ENCODE results near the gene SDHAF2. TPM values are rescaled to one million over a fixed set of nuclear protein-coding genes. Genes with fewer than 3 reads are reported as not detected.

The SDHAF2 gene
- polyA plus RNA-seq, 1 of the 3 experiments (the other 2 are of a cell fraction), result 81.7 TPM

- no peak overlapping the region for H2AFZ ChIP-seq (ENCODE audit: low read depth)
- ChIA-PET POLR2A (no interaction called here), CTCF (interaction anchor here (1.1 to 21.8 kb wide), 17 partner anchors 8 to 258 kb away, joined by 3 to 670 read pairs (median 14); partner anchors contain the start of genes LRRC10B and SYT7)
- no peaks in the 10 kb centered on the region for H3K9me2 ChIP-seq
- H3K4me1 ChIP-seq (ENCODE audit: control insufficient read depth in 1 of 2, insufficient read depth in 2 of 2, low read depth in 1 of 2, low read length in 1 of 2), result peaks cover 0 to 12% of the 10 kb centered on the region in 2 experiments; a peak in 1 of 4 replicates
- WGBS (ENCODE audit: low lambda C conversion rate), result 83% methylated on average over 1 of the region's 3 CpGs
- no peak overlapping the region for H3K4me2 ChIP-seq
- no peaks in the 10 kb centered on the region for H3K27me3 ChIP-seq (ENCODE audit: insufficient read depth)
- no peaks in the 10 kb centered on the region for H3K79me2 ChIP-seq (ENCODE audit: insufficient read depth)
- no peak for TF ChIP-seq GATA2 (CRISPR knock-in tag; IDR thresholded peaks at IDR 0.05)
- TF ChIP-seq TAF1 (IDR thresholded peaks at IDR 0.05; ENCODE audit: borderline replicate concordance, low read depth, low read length), result no peak
- no peak for TF ChIP-seq FOXJ3 (CRISPR knock-in tag; IDR thresholded peaks at IDR 0.05)
- no peak for TF ChIP-seq PBX3 (IDR thresholded peaks at IDR 0.05)
- TF ChIP-seq CTCF (IDR thresholded peaks at IDR 0.05), result no peak
- no peak for TF ChIP-seq EP300 (IDR thresholded peaks at IDR 0.05; ENCODE audit: borderline replicate concordance in 1 of 2, low read depth in 1 of 2, low read length in 1 of 2)
- TF ChIP-seq IRF3 (IDR thresholded peaks at IDR 0.05; ENCODE audit: low read depth, low read length), result no peak
- no peak for TF ChIP-seq MXI1 (IDR thresholded peaks at IDR 0.05; ENCODE audit: low read depth, low read length)
- no peak for TF ChIP-seq NFIC (IDR thresholded peaks at IDR 0.05; ENCODE audit: borderline replicate concordance)
- TF ChIP-seq TEAD4 (IDR thresholded peaks at IDR 0.05; ENCODE audit: borderline replicate concordance, insufficient read depth), result no peak
- no peak for TF ChIP-seq RFX5 (IDR thresholded peaks at IDR 0.05; ENCODE audit: low read length)
- TF ChIP-seq FOSL2 (IDR thresholded peaks at IDR 0.05; ENCODE audit: borderline replicate concordance, low read depth), result no peak
- TF ChIP-seq POLR2AphosphoS5 (IDR thresholded peaks at IDR 0.05; ENCODE audit: low read depth, low read length), result no peak
- TF ChIP-seq ZBTB33 (IDR thresholded peaks at IDR 0.05; ENCODE audit: borderline replicate concordance, low read depth), result no peak
- TF ChIP-seq CHD2 (IDR thresholded peaks at IDR 0.05; ENCODE audit: low read length, partially characterized antibody), result no peak
- TF ChIP-seq USF1 (IDR thresholded peaks at IDR 0.05; ENCODE audit: borderline replicate concordance, low read depth), result no peak
- TF ChIP-seq RAD21 (IDR thresholded peaks at IDR 0.05; ENCODE audit: low read length), result no peak
- TF ChIP-seq USF2 (IDR thresholded peaks at IDR 0.05; ENCODE audit: borderline replicate concordance, low read depth, low read length), result no peak
- no peak overlapping the region for H3K4me3 ChIP-seq (ENCODE audit: low read depth in 2 of 2, low read length in 1 of 2)
- H3F3A ChIP-seq (replicated peaks; ENCODE audit: insufficient read depth), result no peaks in the 10 kb centered on the region
- no peaks in the 10 kb centered on the region for H3K9me3 ChIP-seq
- no peak overlapping the region for H3K9ac ChIP-seq
- DNase-seq, result no peak
- H3K27ac ChIP-seq (ENCODE audit: low read depth in 2 of 2, low read length in 1 of 2), result no peak overlapping the region
- no peaks in the 10 kb centered on the region for H4K20me1 ChIP-seq (ENCODE audit: insufficient read depth)
- H3K36me3 ChIP-seq (replicated peaks in 1 of 2; ENCODE audit: control insufficient read depth in 1 of 2, insufficient read depth in 2 of 2, low read length in 1 of 2), result peaks cover 0 to 4% of the 10 kb centered on the region in 2 experiments
Measured at GRCh38 chr11:61476371-61476770, 46.4 kb downstream of the SDHAF2 start.
